ENCODE measurements around the gene KPNA2. TPM values are rescaled to one million over a fixed set of nuclear protein-coding genes. Genes with fewer than 3 reads are reported as not detected.

Gene KPNA2
- polyA plus RNA-seq, 1 donor from 2014 or later: 81.2 TPM

GRCh38 chr17:68013385-68013784 lies 22.1 kb upstream of the KPNA2 start:
- TF ChIP-seq MXI1 (conservative IDR thresholded peaks at IDR 0.05; ENCODE audit: poor library complexity, severe bottlenecking) (no peak), REST (IDR thresholded peaks at IDR 0.05; ENCODE audit: borderline replicate concordance) (no peak), TAF1 (IDR thresholded peaks at IDR 0.05; ENCODE audit: low read depth) (no peak), RAD21 (conservative IDR thresholded peaks at IDR 0.05) (no peak), POLR2AphosphoS5 (IDR thresholded peaks at IDR 0.05) (no peak), CTCF (IDR thresholded peaks at IDR 0.05; ENCODE audit: poor library complexity, severe bottlenecking) (no peak), EZH2 (IDR thresholded peaks at IDR 0.05; ENCODE audit: borderline replicate concordance, insufficient read depth, low read length, poor library complexity, severe bottlenecking) (no peak), SMC3 (conservative IDR thresholded peaks at IDR 0.05; ENCODE audit: poor library complexity) (no peak), EP300 (conservative IDR thresholded peaks at IDR 0.05; ENCODE audit: poor library complexity, severe bottlenecking) (no peak)
- Histone ChIP-seq H3K27ac (ENCODE audit: low read length) (no peak overlapping the region), H3K36me3 (ENCODE audit: insufficient read depth, low read length) (no peaks in the 10 kb centered on the region), H3K4me2 (ENCODE audit: low read length) (no peak overlapping the region), H3K27me3 (ENCODE audit: insufficient read depth, low read depth, low read length) (no peaks in the 10 kb centered on the region), H3K79me2 (replicated peaks; ENCODE audit: insufficient read depth, low read length) (no peaks in the 10 kb centered on the region), H3F3A (ENCODE audit: insufficient read depth, low read length, poor library complexity, severe bottlenecking) (no peaks in the 10 kb centered on the region), H4K20me1 (ENCODE audit: insufficient read depth) (no peaks in the 10 kb centered on the region), H3K9me3 (ENCODE audit: low read length) (no peaks in the 10 kb centered on the region), H2AFZ (ENCODE audit: low read depth, low read length) (no peak overlapping the region), H3K9me2 (ENCODE audit: insufficient read depth, low read length) (no peaks in the 10 kb centered on the region), H3K9ac (ENCODE audit: low read length) (no peak overlapping the region), H3K4me3 (ENCODE audit: low read length) (no peak overlapping the region)

- H3K27me3 ChIP-seq (ENCODE audit: insufficient read depth, low read depth, low read length): no peaks in the 10 kb centered on the region
- H3K36me3 ChIP-seq (ENCODE audit: insufficient read depth, low read length): no peaks in the 10 kb centered on the region
- TF ChIP-seq SMC3 (conservative IDR thresholded peaks at IDR 0.05; ENCODE audit: poor library complexity): no peak
- no peak for TF ChIP-seq REST (IDR thresholded peaks at IDR 0.05; ENCODE audit: borderline replicate concordance)
- no peak for TF ChIP-seq MXI1 (conservative IDR thresholded peaks at IDR 0.05; ENCODE audit: poor library complexity, severe bottlenecking)
- no peak for TF ChIP-seq TAF1 (IDR thresholded peaks at IDR 0.05; ENCODE audit: low read depth)
- TF ChIP-seq EZH2 (IDR thresholded peaks at IDR 0.05; ENCODE audit: borderline replicate concordance, insufficient read depth, low read length, poor library complexity, severe bottlenecking): no peak
- TF ChIP-seq RAD21 (conservative IDR thresholded peaks at IDR 0.05): no peak
- TF ChIP-seq CTCF (IDR thresholded peaks at IDR 0.05; ENCODE audit: poor library complexity, severe bottlenecking): no peak
- no peak for TF ChIP-seq POLR2AphosphoS5 (IDR thresholded peaks at IDR 0.05)
- TF ChIP-seq EP300 (conservative IDR thresholded peaks at IDR 0.05; ENCODE audit: poor library complexity, severe bottlenecking): no peak
- no peak overlapping the region for H3K9ac ChIP-seq (ENCODE audit: low read length)
- no peak overlapping the region for H2AFZ ChIP-seq (ENCODE audit: low read depth, low read length)
- no peaks in the 10 kb centered on the region for H4K20me1 ChIP-seq (ENCODE audit: insufficient read depth)
- H3K4me2 ChIP-seq (ENCODE audit: low read length): no peak overlapping the region
- H3K9me2 ChIP-seq (ENCODE audit: insufficient read depth, low read length): no peaks in the 10 kb centered on the region
- H3F3A ChIP-seq (ENCODE audit: insufficient read depth, low read length, poor library complexity, severe bottlenecking): no peaks in the 10 kb centered on the region
- H3K79me2 ChIP-seq (replicated peaks; ENCODE audit: insufficient read depth, low read length): no peaks in the 10 kb centered on the region
- no peak overlapping the region for H3K4me3 ChIP-seq (ENCODE audit: low read length)
- no peak overlapping the region for H3K27ac ChIP-seq (ENCODE audit: low read length)
- no peaks in the 10 kb centered on the region for H3K9me3 ChIP-seq (ENCODE audit: low read length)
Measured at GRCh38 chr17:68015081-68015723, 20.3 kb upstream of the KPNA2 start.
